Hepatocyte (in vitro differentiated cells): ENCODE data around the gene TMEM204. TPM values are rescaled to one million over a fixed set of nuclear protein-coding genes. Genes with fewer than 3 reads are reported as not detected.

ENCODE experiments used
- DNase-seq: peaks from one replicate; pipeline ENCODE4 v3.0.0-alpha.2; 2016; ENCODE audit warnings: low spot score
- H2AFZ ChIP-seq: fragments of 200-600 bp; sonication (generic); 2 replicates; pipeline ENCODE4 v1.6.0; 2016; ENCODE audit warnings: antibody characterized with exemption, mild to moderate bottlenecking
- H3K27ac ChIP-seq: fragments of 200-600 bp; sonication (generic); 2 replicates; pipeline ENCODE4 v1.5.1; 2016; ENCODE audit warnings: mild to moderate bottlenecking
- H3K27me3 ChIP-seq: fragments of 200-600 bp; sonication (generic); 2 replicates; pipeline ENCODE4 v1.6.1; 2016
- H3K36me3 ChIP-seq: fragments of 200-600 bp; sonication (generic); replicated peaks from 2 replicates; pipeline ENCODE4 v1.5.1; 2016; ENCODE audit warnings: low read depth; ENCODE audit not compliant: insufficient read depth
- H3K4me1 ChIP-seq: fragments of 200-600 bp; sonication (generic); 2 replicates; pipeline ENCODE4 v1.5.1; 2016; ENCODE audit warnings: mild to moderate bottlenecking, moderate library complexity; ENCODE audit not compliant: insufficient read depth
- H3K4me2 ChIP-seq: fragments of 200-600 bp; sonication (generic); 2 replicates; pipeline ENCODE4 v1.6.0; 2016
- H3K4me3 ChIP-seq: fragments of 200-600 bp; sonication (generic); 2 replicates; pipeline ENCODE4 v1.5.1; 2016; ENCODE audit warnings: mild to moderate bottlenecking
- H3K79me2 ChIP-seq: fragments of 200-600 bp; sonication (generic); 2 replicates; pipeline ENCODE4 v1.6.0; 2017; ENCODE audit warnings: mild to moderate bottlenecking
- H3K9me2 ChIP-seq: fragments of 200-600 bp; sonication (generic); replicated peaks from 2 replicates; pipeline ENCODE4 v1.6.0; 2017; ENCODE audit warnings: mild to moderate bottlenecking; ENCODE audit not compliant: insufficient read depth
- H3K9me3 ChIP-seq: fragments of 200-600 bp; sonication (generic); 2 replicates; pipeline ENCODE4 v1.5.1; 2016; ENCODE audit warnings: low read depth, mild to moderate bottlenecking
- H4K20me1 ChIP-seq: fragments of 200-600 bp; sonication (generic); 2 replicates; pipeline ENCODE4 v1.6.0; 2016; ENCODE audit warnings: mild to moderate bottlenecking; ENCODE audit not compliant: insufficient read depth, poor library complexity, severe bottlenecking
- CTCF ChIP-seq: fragments of 200-600 bp; sonication (generic); IDR thresholded peaks from 2 replicates; pipeline ENCODE4 v1.5.1; 2016; ENCODE audit warnings: antibody characterized with exemption, mild to moderate bottlenecking; ENCODE audit not compliant: poor library complexity
- EZH2 ChIP-seq: fragments of 200-600 bp; sonication (generic); IDR thresholded peaks from 2 replicates; pipeline ENCODE4 v1.6.1; 2016; ENCODE audit warnings: antibody characterized with exemption, mild to moderate bottlenecking, borderline replicate concordance
- EZH2phosphoT487 ChIP-seq: fragments of 200-600 bp; sonication (generic); IDR thresholded peaks from one replicate; pipeline ENCODE4 v1.6.1; 2018; ENCODE audit warnings: antibody characterized with exemption, mild to moderate bottlenecking, low read depth, moderate library complexity; ENCODE audit not compliant: unreplicated experiment, severe bottlenecking
- WGBS: methylation state at CpG from one replicate; pipeline ENCODE4 v1.1.6; 2016; ENCODE audit warnings: low lambda C conversion rate; ENCODE audit errors: missing lambda C conversion rate; 5-methylcytosine and 5-hydroxymethylcytosine counted together
- polyA plus RNA-seq: library from polyadenylated mRNA; unstranded; fragments of >200 nt; fragmentation: Nextera tagmentation; extraction: Ambion mirVana; gene quantifications from 2 replicates; pipeline ENCODE4 v1.2.1, GENCODE V29; 2016
- total RNA-seq: library from RNA; depleted of rRNA; stranded (reverse); fragments of >200 nt; gene quantifications from 2 replicates; pipeline ENCODE4 v1.2.3, GENCODE V29; 2014

The TMEM204 gene
- total and polyA plus RNA-seq, 2 experiments from 2014 or later, result 2.7 to 5.4 TPM

GRCh38 chr16:1532081-1532760 is 1.2 kb upstream of the TMEM204 start:
- Histone ChIP-seq H3K9me2 (no peaks in the 10 kb centered on the region), H3K79me2 (peaks cover 8% of the 10 kb centered on the region), H3K27me3 (no peaks in the 10 kb centered on the region), H3K4me1 (peaks cover 50% of the 10 kb centered on the region), H3K4me2 (peak overlapping the region; percentile 71), H3K9me3 (no peaks in the 10 kb centered on the region), H2AFZ (no peak overlapping the region), H3K27ac (peak overlapping the region; percentile 97), H3K4me3 (no peak overlapping the region), H4K20me1 (no peaks in the 10 kb centered on the region), H3K36me3 (no peaks in the 10 kb centered on the region)
- no peak for DNase-seq
- TF ChIP-seq EZH2 (no peak), CTCF (no peak), EZH2phosphoT487 (no peak)
- WGBS, result 49% methylated on average over 25 of the region's 28 CpGs

GRCh38 chr16:1532771-1533170 is 695 bp upstream of the TMEM204 start:
- Histone ChIP-seq H3K27me3 (no peaks in the 10 kb centered on the region), H3K79me2 (peaks cover 8% of the 10 kb centered on the region), H3K9me2 (no peaks in the 10 kb centered on the region), H3K27ac (peak overlapping the region; percentile 97), H3K9me3 (no peaks in the 10 kb centered on the region), H2AFZ (no peak overlapping the region), H3K36me3 (no peaks in the 10 kb centered on the region), H3K4me2 (peak overlapping the region; percentile 71), H3K4me1 (peaks cover 50% of the 10 kb centered on the region), H3K4me3 (no peak overlapping the region), H4K20me1 (no peaks in the 10 kb centered on the region)
- no peak for DNase-seq
- TF ChIP-seq EZH2phosphoT487 (no peak), CTCF (no peak), EZH2 (no peak)
- 92% methylated on average over 10 of the region's 10 CpGs for WGBS

GRCh38 chr16:1534021-1535020 is 855 bp downstream of the TMEM204 start:
- WGBS, result 90% methylated on average over 51 of the region's 57 CpGs
- peak overlapping the region; percentile 97 for H3K27ac ChIP-seq
- no peak overlapping the region for H2AFZ ChIP-seq
- peaks cover 50% of the 10 kb centered on the region for H3K4me1 ChIP-seq
- no peak for TF ChIP-seq EZH2phosphoT487
- TF ChIP-seq CTCF, result no peak
- no peak for TF ChIP-seq EZH2
- H3K4me2 ChIP-seq, result peak overlapping the region; percentile 71
- no peaks in the 10 kb centered on the region for H3K9me2 ChIP-seq
- H3K9me3 ChIP-seq, result no peaks in the 10 kb centered on the region
- peaks cover 8% of the 10 kb centered on the region for H3K79me2 ChIP-seq
- no peaks in the 10 kb centered on the region for H3K27me3 ChIP-seq
- no peaks in the 10 kb centered on the region for H3K36me3 ChIP-seq
- DNase-seq, result no peak
- no peaks in the 10 kb centered on the region for H4K20me1 ChIP-seq
- H3K4me3 ChIP-seq, result no peak overlapping the region
